Measurements from ENCODE around the gene NR4A2.

Gene NR4A2

GRCh38 chr2:156279446-156280150 is 52.9 kb downstream of the NR4A2 start:
- Histone ChIP-seq H3K4me3 (ENCODE audit: low read depth, low read length) (no peak overlapping the region), H3K79me2 (ENCODE audit: control insufficient read depth, insufficient read depth, low read length, unreplicated experiment) (no peaks in the 10 kb centered on the region), H3K4me1 (ENCODE audit: control insufficient read depth, insufficient read depth, low read length, unreplicated experiment) (no peaks in the 10 kb centered on the region), H3K36me3 (ENCODE audit: insufficient read depth, low read length) (no peaks in the 10 kb centered on the region), H2AFZ (ENCODE audit: low read length, unreplicated experiment) (no peak overlapping the region), H3K27ac (ENCODE audit: low read depth, low read length) (no peak overlapping the region), H3K27me3 (ENCODE audit: insufficient read depth, low read length) (peaks cover 16% of the 10 kb centered on the region)

Measured in ACC112 (cell line).